Stimulated activated CD4-positive, alpha-beta T cell treated with anti-CD3 and anti-CD28 coated beads, Interleukin-15, amount 100 ng/mL, for 48 hours (primary cell): ENCODE data around the gene MAP3K4.

Source experiments
- DNase-seq, 2 donors: peaks; one replicate each; pipeline ENCODE4 v3.0.0-alpha.2; 2020; ENCODE audit warnings: low read depth in 2 of 2

Gene MAP3K4

DNA sequence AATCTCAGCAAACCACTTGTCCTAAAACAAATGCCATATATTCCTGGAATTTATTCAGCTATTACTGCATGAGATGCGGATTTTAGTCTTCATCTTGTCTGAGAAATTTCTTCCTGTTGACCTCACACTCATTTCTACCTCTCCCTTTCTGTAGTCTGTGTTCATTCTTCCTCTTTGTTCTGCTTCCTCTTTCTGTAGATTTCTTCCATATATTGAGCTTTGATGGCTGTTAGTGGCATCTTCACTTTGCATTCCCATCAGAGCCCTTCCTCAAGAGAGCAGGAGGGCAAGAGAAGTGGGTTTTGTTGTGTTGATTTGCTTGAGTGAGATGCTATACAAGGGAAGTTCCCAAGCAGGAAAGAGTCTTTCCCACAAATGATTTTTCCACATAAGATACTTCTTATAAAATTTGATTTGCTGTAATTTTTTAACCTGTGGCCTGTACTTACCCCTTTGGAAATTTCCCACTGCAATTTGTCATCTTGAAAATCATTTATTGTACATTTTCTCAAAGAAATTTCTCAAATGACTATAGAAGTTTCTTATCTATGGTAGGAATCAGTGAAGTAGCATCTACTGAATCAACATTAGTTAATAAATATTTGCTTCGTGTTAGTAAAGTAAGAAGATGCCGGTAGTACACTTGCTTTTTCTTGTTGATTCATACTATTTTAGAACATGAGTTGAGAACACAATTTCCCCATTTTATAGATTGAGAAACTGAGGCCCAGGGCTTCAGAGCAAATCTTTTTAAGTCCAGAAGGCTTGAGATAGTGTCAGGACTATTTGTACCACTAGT, 43.8 kb downstream of the MAP3K4 start:
- DNase-seq = no peak

DNA sequence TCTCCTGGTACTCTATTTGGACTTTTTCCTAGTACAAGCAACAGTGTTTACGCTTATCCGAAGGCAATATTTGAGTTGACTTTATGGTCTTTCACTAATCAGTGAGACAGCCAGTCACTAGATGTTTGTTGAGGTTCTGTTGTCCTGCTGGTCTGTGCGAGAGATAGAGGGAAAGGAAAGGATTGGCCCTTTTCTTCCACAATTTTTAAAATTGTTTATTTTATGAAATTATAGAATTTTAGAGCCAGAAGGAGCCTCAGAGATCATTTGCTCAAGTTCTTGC, 44.4 kb downstream of the MAP3K4 start:
- DNase-seq = no peak

GRCh38 chr6:161037873-161038228, 46.3 kb downstream of the MAP3K4 start:
- DNase-seq = no peak

DNA sequence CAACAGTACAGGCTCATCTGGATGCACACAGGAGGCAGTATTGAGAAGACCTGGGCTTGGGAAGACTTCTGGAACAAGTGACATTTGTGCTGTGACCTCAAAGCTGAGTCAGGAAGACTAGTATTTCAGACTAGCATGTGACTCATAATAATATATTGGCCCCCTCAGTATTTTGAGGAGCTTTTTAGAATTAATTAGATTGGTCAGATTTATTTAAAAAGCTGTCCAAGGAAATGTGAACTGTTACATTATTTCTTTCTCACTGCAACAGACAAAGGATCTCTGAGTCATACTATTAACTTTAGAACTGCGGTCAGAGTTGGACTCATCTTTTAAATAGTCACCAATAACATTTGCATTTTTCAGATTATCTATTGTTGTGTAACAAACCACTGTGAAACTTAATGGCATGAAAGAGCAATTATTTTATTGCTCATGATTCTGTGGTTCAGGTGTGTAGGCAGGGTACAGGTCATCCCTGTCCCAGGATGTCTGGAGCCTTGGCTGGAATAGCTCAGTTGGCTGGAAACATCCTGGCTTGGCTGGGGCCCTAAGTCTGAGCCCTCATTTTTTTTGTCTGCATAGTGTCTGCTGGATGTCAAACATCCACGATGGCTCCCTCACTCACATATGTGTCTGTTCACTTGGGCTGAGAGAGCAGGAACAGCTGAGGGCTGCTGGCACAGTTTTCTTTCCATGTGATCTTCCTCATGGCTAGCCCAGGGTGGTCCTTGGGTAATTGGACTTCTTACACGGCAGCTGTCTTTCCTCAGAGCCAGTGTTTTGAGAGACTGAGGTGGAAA, 46.9 kb downstream of the MAP3K4 start:
- peak in 1 of 2 donors; percentile 3 for DNase-seq

DNA sequence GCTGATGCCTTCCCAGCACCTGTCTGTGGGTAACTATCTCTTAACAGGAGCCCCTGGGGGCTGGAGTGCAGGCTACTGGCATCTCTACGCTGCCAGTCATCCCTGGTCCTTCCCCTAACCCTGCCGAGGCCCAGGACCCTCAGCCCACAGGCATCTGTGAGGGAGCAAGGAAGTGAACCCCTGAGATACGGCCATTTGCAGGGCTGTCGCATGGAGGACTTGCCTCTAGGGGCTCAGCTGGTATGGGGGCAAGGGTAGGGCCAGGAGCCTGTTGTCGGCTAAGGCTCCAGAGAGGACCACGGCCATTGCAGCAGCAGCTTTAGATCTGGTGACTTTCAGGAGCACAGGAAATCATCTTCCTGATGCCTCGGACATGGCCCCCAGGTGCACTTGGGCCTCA, 49.7 kb downstream of the MAP3K4 start:
- no peak for DNase-seq

DNA sequence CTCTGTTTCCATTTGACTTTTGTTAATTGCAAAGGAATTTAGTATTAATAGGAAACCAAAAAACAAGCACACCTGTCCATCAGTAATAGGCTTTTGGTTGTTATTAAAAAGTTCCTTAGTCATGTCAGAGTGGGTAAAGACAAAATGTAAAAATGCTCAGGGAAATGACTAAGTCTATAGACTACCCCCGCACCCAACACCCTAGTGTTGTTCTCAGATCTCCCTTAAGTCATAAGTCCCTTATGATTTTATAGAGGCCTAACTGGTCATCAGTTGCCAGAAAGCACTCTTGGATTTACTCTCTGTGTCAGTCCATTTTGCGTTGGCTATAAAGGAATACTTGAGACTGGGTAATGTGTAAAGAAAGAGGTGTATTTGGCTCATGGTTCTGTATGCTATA, 52.8 kb downstream of the MAP3K4 start:
- DNase-seq = no peak

DNA sequence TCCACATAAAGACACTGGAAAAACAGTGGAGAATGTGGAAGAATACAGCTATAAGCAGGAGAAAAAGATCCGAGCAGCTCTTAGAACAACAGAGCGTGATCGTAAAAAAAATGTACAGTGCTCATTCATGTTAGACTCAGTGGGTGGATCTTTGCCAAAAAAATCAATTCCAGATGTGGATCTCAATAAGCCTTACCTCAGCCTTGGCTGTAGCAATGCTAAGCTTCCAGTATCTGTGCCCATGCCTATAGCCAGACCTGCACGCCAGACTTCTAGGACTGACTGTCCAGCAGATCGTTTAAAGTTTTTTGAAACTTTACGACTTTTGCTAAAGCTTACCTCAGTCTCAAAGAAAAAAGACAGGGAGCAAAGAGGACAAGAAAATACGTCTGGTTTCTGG, 57.1 kb downstream of the MAP3K4 start:
- DNase-seq = no peak

DNA sequence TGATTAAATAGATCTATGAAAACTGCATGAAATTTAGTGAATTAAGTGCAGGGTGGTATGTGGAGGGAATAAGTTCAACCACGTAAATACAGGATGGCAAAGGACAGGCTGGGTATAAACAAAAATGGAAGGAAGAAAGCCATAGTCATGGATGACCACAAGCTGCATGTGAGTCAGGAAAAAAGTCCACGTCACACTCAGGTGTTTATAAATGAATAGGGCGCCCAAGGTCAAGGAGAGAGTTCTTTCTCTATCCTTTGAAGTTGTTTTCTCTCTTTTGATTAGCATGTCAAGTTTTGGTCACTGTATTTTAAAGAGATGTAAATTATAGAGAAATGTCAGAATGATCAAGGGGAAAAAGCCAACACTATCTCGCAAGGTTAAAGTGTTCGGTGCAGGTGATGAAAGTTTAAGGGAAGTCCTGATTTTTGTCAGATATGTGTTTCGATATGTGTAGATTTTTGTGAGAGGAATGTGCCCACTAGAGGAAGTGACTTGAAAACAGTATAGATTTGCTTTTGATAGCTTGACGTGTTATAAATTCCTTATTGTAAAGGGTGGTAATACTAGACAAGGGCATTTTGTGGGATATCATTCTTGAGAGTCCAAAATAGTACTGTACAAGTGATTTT, 58.7 kb downstream of the MAP3K4 start:
- no peak for DNase-seq

- DNase-seq = no peak
Measured at GRCh38 chr6:161053103-161053502, 61.5 kb downstream of the MAP3K4 start.

GRCh38 chr6:161054876-161055275, 63.3 kb downstream of the MAP3K4 start:
- DNase-seq = no peak

GRCh38 chr6:161056451-161056850, 64.9 kb downstream of the MAP3K4 start:
- DNase-seq = no peak

DNA sequence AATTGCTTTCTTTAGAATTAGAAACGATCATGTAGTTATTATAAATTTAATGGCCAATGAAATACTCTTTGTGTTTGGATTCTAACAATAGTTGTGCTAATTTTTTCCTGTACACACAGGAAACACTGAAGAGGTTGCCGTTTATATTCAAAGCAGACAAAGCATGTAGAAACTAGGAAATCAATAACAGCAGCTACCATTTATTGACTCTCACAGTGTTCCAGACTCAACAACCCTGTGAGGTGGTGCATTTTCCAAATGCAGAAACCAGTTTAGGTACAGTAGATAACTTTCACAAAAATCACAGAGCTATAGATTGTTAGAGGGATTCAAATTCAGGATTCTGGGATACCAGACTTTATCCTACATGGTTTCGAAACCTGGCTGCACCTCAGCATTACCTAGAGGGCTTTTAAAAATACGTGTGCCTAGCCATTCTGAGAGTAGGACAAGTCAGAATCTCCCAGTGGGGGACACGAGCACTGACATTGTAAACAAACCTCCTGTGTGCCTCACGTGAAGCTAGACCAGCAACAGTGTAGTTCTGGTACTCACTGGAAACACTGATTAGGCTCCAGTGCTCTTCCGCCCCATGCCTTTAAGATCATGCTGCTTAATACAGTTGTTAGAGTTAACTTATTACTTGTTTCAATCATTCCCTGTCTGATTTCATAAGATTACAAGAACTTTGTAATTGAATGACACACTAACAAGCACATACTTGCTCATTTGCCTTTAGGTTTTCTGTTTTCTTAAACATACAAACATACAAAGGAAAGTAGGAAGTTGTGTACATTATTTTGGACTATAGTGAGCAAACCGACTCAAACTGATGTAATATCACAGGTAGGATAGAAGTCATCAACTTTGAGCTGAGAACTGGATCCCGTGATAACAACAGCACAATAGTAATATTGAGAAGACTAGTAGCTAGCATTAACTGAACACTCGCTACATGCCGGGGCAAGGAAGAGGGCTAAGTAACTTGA, 65.8 kb downstream of the MAP3K4 start:
- DNase-seq = no peak

DNA sequence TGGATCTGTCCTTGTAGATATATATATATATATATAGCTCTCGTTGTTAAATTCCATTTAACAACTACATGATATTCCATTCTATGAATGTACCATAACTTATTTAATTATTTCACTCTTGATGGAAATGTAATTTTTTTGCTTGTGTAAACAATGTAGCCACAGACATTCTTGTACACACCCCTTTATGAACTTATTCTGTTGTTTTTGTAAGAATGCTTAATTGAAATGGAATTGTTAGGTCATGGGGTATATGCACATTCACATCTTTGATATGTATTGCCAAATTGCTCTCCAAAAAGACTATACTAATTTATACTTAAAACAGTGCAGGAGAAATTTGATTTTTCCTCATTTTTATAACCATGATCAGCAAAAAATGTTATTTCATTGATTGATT, 67.2 kb downstream of the MAP3K4 start:
- no peak for DNase-seq

DNA sequence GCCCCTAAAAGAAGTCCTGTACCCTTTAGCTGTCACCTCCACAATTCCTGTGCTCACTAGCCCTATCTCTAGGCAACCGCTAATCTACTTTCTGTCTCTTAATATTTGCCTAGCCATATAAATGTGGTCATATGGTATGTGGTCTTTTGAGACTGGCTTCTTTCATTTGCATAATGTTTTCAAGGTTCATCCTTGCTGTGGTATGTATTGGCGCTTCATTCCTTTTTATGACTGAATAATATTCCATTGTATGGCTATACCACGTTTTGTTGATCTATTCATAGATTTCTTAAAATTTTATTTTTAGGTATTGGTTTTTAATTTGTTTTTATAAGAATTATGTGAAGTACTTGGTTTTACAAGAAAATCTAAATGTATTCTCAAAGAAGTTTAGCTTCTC, 70.0 kb downstream of the MAP3K4 start:
- no peak for DNase-seq

DNA sequence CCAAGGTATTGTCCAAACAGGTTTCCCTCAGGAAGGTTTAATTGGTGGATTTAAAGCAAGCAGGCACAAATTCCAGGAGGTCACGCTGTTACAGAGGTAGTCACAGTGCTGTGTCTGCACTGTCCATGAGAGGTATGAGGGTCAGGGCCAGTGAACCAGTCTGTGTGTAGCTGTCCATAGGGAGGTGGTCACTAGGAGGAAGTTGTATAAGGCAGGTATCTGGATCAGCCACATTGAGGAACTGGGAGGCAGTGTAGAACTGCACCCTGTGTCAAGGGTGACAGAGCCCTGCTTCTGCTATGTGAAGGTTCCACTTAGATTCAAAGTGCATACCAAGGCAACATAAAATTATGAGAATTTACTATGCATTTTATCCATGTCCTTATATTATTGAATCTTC, 73.3 kb downstream of the MAP3K4 start:
- no peak for DNase-seq

DNA sequence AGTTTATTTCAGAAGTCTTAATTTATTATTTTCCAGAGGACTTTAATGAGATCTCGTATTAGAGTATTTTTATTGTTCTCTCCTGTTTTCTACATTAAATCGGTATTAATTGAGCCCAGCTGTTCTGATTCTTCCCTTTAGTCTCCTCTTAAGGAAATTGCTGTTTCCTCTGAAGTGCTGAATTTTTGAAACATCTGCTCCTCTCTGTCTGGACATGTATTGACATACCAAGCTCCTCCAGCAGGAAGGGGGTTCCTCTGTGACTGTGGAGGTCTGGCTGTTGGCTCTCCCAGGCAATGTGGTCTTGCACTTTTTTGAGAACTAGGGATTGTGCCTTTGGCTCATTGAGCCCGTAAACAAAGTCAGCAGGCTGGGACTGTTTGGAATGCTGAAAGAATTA, 74.9 kb downstream of the MAP3K4 start:
- DNase-seq = no peak

GRCh38 chr6:161067749-161068148, 76.2 kb downstream of the MAP3K4 start:
- DNase-seq = no peak

- DNase-seq = no peak
Measured at GRCh38 chr6:161068321-161068741, 76.8 kb downstream of the MAP3K4 start.

DNA sequence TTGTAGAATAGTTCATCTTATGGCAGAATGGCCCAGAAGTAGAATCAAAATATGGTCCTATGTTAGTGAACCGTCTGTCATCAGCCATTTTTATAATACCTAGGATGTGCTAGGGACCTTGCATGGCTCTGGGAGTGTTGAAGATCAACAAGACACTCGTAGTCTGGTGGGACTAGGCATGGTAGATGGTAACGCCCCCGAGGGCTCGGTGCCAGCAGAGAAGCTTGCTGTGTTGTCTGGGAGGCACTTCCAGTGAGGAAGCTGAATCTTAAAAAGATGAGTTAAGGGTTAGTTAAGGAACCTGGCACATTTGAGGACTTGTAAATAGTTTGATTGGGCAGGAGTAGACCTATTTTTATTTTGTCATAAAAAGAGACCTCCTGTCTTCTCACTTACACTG, 82.4 kb downstream of the MAP3K4 start:
- no peak for DNase-seq

- no peak for DNase-seq
Measured at GRCh38 chr6:161074496-161075121, 83.0 kb downstream of the MAP3K4 start.

DNA sequence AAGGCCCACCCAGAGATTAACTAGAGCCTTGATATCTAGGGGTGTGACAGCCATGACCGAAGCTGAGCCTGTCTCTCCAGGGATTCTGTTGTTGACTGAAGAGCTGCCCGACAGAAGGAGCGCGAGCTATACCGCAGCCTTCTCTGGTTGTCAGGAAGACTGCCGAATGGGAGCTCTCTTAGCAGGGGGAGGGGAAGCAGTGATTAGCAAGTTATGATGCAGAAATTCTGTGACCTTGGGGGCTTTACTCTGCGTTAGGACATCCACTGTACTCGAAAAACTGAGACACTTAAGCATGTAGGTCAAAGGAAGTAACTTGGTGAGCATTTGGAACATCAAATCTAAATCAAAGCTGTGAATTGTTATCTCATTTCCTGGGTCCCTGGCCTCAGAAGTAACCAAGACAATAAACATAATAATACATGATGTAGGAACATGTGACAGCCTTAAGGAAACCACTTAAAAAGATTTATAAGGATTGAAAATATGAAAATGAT, 84.7 kb downstream of the MAP3K4 start:
- DNase-seq = no peak
